ENCODE results near the gene HAS3.
"Not testable (repeated sequence)": the region's sequence is repeated elsewhere in the genome, so short reads cannot be mapped to it uniquely, and the experiment has no call there.

Gene HAS3

GRCh38 chr16:69138608-69139007, 33.2 kb downstream of the HAS3 start:
- in situ Hi-C loops (cut with MboI; ENCODE audit: low sequenced_read_pairs): no loop called here

GRCh38 chr16:69139464-69139863, 34.0 kb downstream of the HAS3 start:
- in situ Hi-C loops (cut with MboI; ENCODE audit: low sequenced_read_pairs): not testable (repeated sequence)

- in situ Hi-C loops (cut with MboI; ENCODE audit: low sequenced_read_pairs): no loop called here
These were observed 35.6 kb downstream of the HAS3 start for GRCh38 chr16:69141014-69141413.

GRCh38 chr16:69141936-69142335, 36.5 kb downstream of the HAS3 start:
- in situ Hi-C loops (cut with MboI; ENCODE audit: low sequenced_read_pairs): no loop called here

GRCh38 chr16:69143116-69143515, 37.7 kb downstream of the HAS3 start:
- in situ Hi-C loops (cut with MboI; ENCODE audit: low sequenced_read_pairs): no loop called here

GRCh38 chr16:69145658-69146057, 40.2 kb downstream of the HAS3 start:
- in situ Hi-C loops (cut with MboI; ENCODE audit: low sequenced_read_pairs): no loop called here

- in situ Hi-C loops (cut with MboI; ENCODE audit: low sequenced_read_pairs): loop anchor here (5.0 kb wide), 1 partner anchor 138 kb away; no protein-coding TSS in a partner anchor
These were observed 44.2 kb downstream of the HAS3 start for GRCh38 chr16:69149621-69150020.

- in situ Hi-C loops (cut with MboI; ENCODE audit: low sequenced_read_pairs): loop anchor here (5.0 kb wide), 1 partner anchor 137 kb away; no protein-coding TSS in a partner anchor
These were observed 44.9 kb downstream of the HAS3 start for GRCh38 chr16:69150146-69150865.

- in situ Hi-C loops (cut with MboI; ENCODE audit: low sequenced_read_pairs): no loop called here
These were observed 51.7 kb downstream of the HAS3 start for GRCh38 chr16:69157196-69157595.

- in situ Hi-C loops (cut with MboI; ENCODE audit: low sequenced_read_pairs): no loop called here
These were observed 54.7 kb downstream of the HAS3 start for GRCh38 chr16:69160192-69160591.

- in situ Hi-C loops (cut with MboI; ENCODE audit: low sequenced_read_pairs): no loop called here
These were observed 60.1 kb downstream of the HAS3 start for GRCh38 chr16:69165584-69165983.

- in situ Hi-C loops (cut with MboI; ENCODE audit: low sequenced_read_pairs): no loop called here
These were observed 60.9 kb downstream of the HAS3 start for GRCh38 chr16:69166221-69166833.

GRCh38 chr16:69166946-69167930, 61.8 kb downstream of the HAS3 start:
- in situ Hi-C loops (cut with MboI; ENCODE audit: low sequenced_read_pairs): no loop called here

All from HL-60/S4 treated with retinoic acid at 250 ng/mL for 4 days and 3 days (cell line).